ENCODE results near the gene HPSE2. TPM values are rescaled to one million over a fixed set of nuclear protein-coding genes. Genes with fewer than 3 reads are reported as not detected.

The HPSE2 gene
- total and polyA plus RNA-seq, 4 donors, result 0.05 TPM; not detected in 3

- no peak overlapping the region for H3K9ac ChIP-seq (ENCODE audit: low read depth in 1 of 2, low read length in 2 of 2)
- H3K4me3 ChIP-seq (ENCODE audit: low read depth in 1 of 3, low read length in 3 of 3), result no peak overlapping the region
- H3K27ac ChIP-seq (ENCODE audit: low read depth in 1 of 2, low read length in 2 of 2), result no peak overlapping the region
- TF ChIP-seq TAF1 (conservative IDR thresholded peaks at IDR 0.05) (no peak), HNF4A (conservative IDR thresholded peaks at IDR 0.05) (no peak), HNF4G (IDR thresholded peaks at IDR 0.05) (no peak), RAD21 (IDR thresholded peaks at IDR 0.05) (no peak), CTCF (IDR thresholded peaks at IDR 0.05; ENCODE audit: low read depth, low read length, missing input control) (no peak), REST (IDR thresholded peaks at IDR 0.05) (no peak), FOXA1 (IDR thresholded peaks at IDR 0.05) (no peak), RXRA (IDR thresholded peaks at IDR 0.05) (no peak), ATF3 (IDR thresholded peaks at IDR 0.05) (no peak), NR2F2 (IDR thresholded peaks at IDR 0.05) (no peak), FOXA2 (IDR thresholded peaks at IDR 0.05) (no peak), MAX (IDR thresholded peaks at IDR 0.05) (no peak), ZBTB33 (IDR thresholded peaks at IDR 0.05) (no peak), GABPA (IDR thresholded peaks at IDR 0.05 in 1 of 2, conservative IDR thresholded peaks at IDR 0.05 in 1 of 2) (no peak), JUND (IDR thresholded peaks at IDR 0.05) (no peak), SP1 (IDR thresholded peaks at IDR 0.05) (no peak), EGR1 (IDR thresholded peaks at IDR 0.05; ENCODE audit: low read depth in 2 of 2) (no peak), YY1 (IDR thresholded peaks at IDR 0.05) (no peak)
- no peaks in the 10 kb centered on the region for H3K9me3 ChIP-seq (ENCODE audit: control insufficient read depth in 4 of 4, low read length in 3 of 4)
- no peak for DNase-seq (ENCODE audit: low spot score)
- no peaks in the 10 kb centered on the region for H3K36me3 ChIP-seq (ENCODE audit: control insufficient read depth in 4 of 4, insufficient read depth in 3 of 4, low read depth in 1 of 4, low read length in 3 of 4)
- WGBS, result 38% methylated on average over 2 of the region's 2 CpGs
- H3K4me1 ChIP-seq (ENCODE audit: control insufficient read depth in 4 of 4, insufficient read depth in 4 of 4, low read length in 3 of 4), result no peaks in the 10 kb centered on the region
- H3K27me3 ChIP-seq (ENCODE audit: control insufficient read depth in 4 of 4, insufficient read depth in 4 of 4, low read length in 3 of 4), result peaks cover 0 to 2% (median 0%) of the 10 kb centered on the region in 4 donors
These were observed 653.3 kb downstream of the HPSE2 start for GRCh38 chr10:98582363-98582762.
